Measurements from ENCODE around the gene CGB7.
"Not testable (repeated sequence)": the region's sequence is repeated elsewhere in the genome, so short reads cannot be mapped to it uniquely, and the experiment has no call there.

DNA sequence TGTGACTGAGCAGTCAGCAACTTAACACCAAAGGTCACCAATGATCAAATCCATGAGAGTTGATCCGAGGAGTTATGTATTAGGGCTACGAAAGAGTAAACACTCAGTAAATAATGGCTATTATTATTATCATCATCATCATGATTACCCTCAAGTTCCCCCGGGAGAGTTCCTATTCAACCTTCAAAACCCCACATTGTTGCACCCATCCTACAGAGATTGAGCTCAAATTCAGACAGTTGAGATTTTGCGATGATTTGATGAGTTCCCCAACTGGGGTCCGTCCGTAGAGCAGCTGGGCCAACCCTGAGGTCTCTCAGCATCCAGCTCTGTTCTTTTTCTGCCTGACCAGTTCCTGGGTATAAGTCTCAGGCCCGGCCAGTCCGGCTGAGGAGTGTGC lies 19.4 kb downstream of the CGB7 start:
- TF ChIP-seq, protein P1, sequence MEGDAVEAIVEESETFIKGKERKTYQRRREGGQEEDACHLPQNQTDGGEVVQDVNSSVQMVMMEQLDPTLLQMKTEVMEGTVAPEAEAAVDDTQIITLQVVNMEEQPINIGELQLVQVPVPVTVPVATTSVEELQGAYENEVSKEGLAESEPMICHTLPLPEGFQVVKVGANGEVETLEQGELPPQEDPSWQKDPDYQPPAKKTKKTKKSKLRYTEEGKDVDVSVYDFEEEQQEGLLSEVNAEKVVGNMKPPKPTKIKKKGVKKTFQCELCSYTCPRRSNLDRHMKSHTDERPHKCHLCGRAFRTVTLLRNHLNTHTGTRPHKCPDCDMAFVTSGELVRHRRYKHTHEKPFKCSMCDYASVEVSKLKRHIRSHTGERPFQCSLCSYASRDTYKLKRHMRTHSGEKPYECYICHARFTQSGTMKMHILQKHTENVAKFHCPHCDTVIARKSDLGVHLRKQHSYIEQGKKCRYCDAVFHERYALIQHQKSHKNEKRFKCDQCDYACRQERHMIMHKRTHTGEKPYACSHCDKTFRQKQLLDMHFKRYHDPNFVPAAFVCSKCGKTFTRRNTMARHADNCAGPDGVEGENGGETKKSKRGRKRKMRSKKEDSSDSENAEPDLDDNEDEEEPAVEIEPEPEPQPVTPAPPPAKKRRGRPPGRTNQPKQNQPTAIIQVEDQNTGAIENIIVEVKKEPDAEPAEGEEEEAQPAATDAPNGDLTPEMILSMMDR (IDR thresholded peaks at IDR 0.05), result not testable (repeated sequence)
- TF ChIP-seq POLR2A (IDR thresholded peaks at IDR 0.05), result not testable (repeated sequence)

Data from suprapubic skin (tissue), 3 donors.